NT2/D1 (cell line): ENCODE measurements around the gene CARMIL1.

Experiments
- DNase-seq: peaks from one replicate; pipeline ENCODE4 v3.0.0-alpha.2; 2011; ENCODE audit warnings: low read depth, low spot score
- H3K27me3 ChIP-seq: 2 replicates; pipeline ENCODE4 v1.6.0; 2011; ENCODE audit warnings: mild to moderate bottlenecking; ENCODE audit not compliant: insufficient read length, insufficient read depth
- H3K36me3 ChIP-seq: 2 replicates; pipeline ENCODE4 v1.6.1; 2011; ENCODE audit warnings: mild to moderate bottlenecking, low read length, mixed read lengths; ENCODE audit not compliant: insufficient read depth, insufficient read length
- H3K4me1 ChIP-seq: 2 replicates; pipeline ENCODE4 v1.5.1; 2011; ENCODE audit not compliant: insufficient read depth, insufficient read length
- H3K4me3 ChIP-seq: 2 replicates; pipeline ENCODE4 v1.5.1; 2011; ENCODE audit warnings: low read depth; ENCODE audit not compliant: insufficient read length
- H3K9ac ChIP-seq: 2 replicates; pipeline ENCODE4 v1.6.0; 2011; ENCODE audit warnings: low read depth; ENCODE audit not compliant: insufficient read length
- H3K9me3 ChIP-seq: 2 replicates; pipeline ENCODE4 v1.5.1; 2011; ENCODE audit warnings: mild to moderate bottlenecking, low read length; ENCODE audit not compliant: insufficient read depth
- SUZ12 ChIP-seq: IDR thresholded peaks from 2 replicates; pipeline ENCODE4 v1.6.1; 2011; ENCODE audit not compliant: insufficient read length, insufficient read depth; ENCODE audit errors: extremely low read depth
- YY1 ChIP-seq: IDR thresholded peaks from 2 replicates; pipeline ENCODE4 v1.6.1; 2011; ENCODE audit not compliant: insufficient read length, insufficient read depth
- ZNF274 ChIP-seq: IDR thresholded peaks from 2 replicates; pipeline ENCODE4 v1.6.1; 2011; ENCODE audit warnings: mild to moderate bottlenecking, low read depth, low read length

Gene CARMIL1

GRCh38 chr6:25641377-25641776, 362.2 kb downstream of the CARMIL1 start:
- Histone ChIP-seq H3K9ac (no peak overlapping the region), H3K36me3 (no peaks in the 10 kb centered on the region), H3K9me3 (no peaks in the 10 kb centered on the region), H3K4me1 (no peaks in the 10 kb centered on the region), H3K4me3 (no peak overlapping the region), H3K27me3 (no peaks in the 10 kb centered on the region)
- no peak for DNase-seq
- no peak for TF ChIP-seq SUZ12
- TF ChIP-seq ZNF274, result no peak
- TF ChIP-seq YY1, result no peak

- DNase-seq, result no peak
- no peaks in the 10 kb centered on the region for H3K9me3 ChIP-seq
Measured at GRCh38 chr6:25641940-25642666, 362.9 kb downstream of the CARMIL1 start.

GRCh38 chr6:25642667-25643328, 363.6 kb downstream of the CARMIL1 start:
- H3K4me1 ChIP-seq, result no peaks in the 10 kb centered on the region
- no peaks in the 10 kb centered on the region for H3K27me3 ChIP-seq
- DNase-seq, result no peak
- H3K9me3 ChIP-seq, result no peaks in the 10 kb centered on the region
- H3K36me3 ChIP-seq, result no peaks in the 10 kb centered on the region
- no peak overlapping the region for H3K9ac ChIP-seq
- H3K4me3 ChIP-seq, result no peak overlapping the region
- TF ChIP-seq SUZ12, result no peak
- TF ChIP-seq ZNF274, result no peak
- no peak for TF ChIP-seq YY1

More at GRCh38 chr6:25641940-25642666, 362.9 kb downstream of the CARMIL1 start:
- Histone ChIP-seq H3K27me3 (no peaks in the 10 kb centered on the region), H3K9ac (no peak overlapping the region), H3K4me1 (no peaks in the 10 kb centered on the region), H3K36me3 (no peaks in the 10 kb centered on the region), H3K4me3 (no peak overlapping the region)
- no peak for TF ChIP-seq ZNF274
- no peak for TF ChIP-seq YY1
- no peak for TF ChIP-seq SUZ12

GRCh38 chr6:25645916-25646315, 366.7 kb downstream of the CARMIL1 start:
- Histone ChIP-seq H3K36me3 (no peaks in the 10 kb centered on the region), H3K9me3 (no peaks in the 10 kb centered on the region), H3K4me3 (no peak overlapping the region), H3K9ac (no peak overlapping the region), H3K27me3 (peaks cover 7% of the 10 kb centered on the region), H3K4me1 (no peaks in the 10 kb centered on the region)
- no peak for TF ChIP-seq YY1
- no peak for TF ChIP-seq SUZ12
- TF ChIP-seq ZNF274, result no peak
- no peak for DNase-seq

GRCh38 chr6:25649611-25650010, 370.4 kb downstream of the CARMIL1 start:
- H3K27me3 ChIP-seq, result peaks cover 41% of the 10 kb centered on the region
- no peaks in the 10 kb centered on the region for H3K36me3 ChIP-seq
- no peaks in the 10 kb centered on the region for H3K4me1 ChIP-seq
- TF ChIP-seq SUZ12 (no peak), YY1 (no peak)
- H3K9ac ChIP-seq, result no peak overlapping the region
- no peak for DNase-seq
- H3K4me3 ChIP-seq, result no peak overlapping the region
- H3K9me3 ChIP-seq, result no peaks in the 10 kb centered on the region

DNA sequence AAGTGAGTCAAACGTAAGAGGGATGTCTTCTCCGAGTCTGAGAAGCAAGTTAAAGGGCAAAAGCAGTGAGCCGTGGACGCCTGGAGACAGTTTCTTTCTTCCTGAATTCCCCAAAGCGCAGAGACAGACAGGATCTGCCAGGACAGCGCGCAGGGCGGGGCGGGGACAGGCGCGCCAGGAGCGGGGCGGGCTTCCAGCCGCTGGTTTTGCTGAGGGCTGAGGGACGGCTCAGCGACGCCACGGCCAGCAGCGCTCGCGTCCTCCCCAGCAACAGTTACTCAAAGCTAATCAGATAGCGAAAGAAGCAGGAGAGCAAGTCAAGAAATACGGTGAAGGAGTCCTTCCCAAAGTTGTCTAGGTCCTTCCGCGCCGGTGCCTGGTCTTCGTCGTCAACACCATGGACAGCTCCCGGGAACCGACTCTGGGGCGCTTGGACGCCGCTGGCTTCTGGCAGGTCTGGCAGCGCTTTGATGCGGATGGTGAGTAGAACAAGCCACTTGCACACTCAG, 372.9 kb downstream of the CARMIL1 start, which contains the start of gene SCGN:
SCGN (plus strand) TSS at position 209 of the 509 bp plus-strand sequence; CDS start at position 398, 189 bp downstream.
- peaks cover 43% of the 10 kb centered on the region for H3K27me3 ChIP-seq
- H3K36me3 ChIP-seq, result no peaks in the 10 kb centered on the region
- peak; percentile 40 for DNase-seq
- TF ChIP-seq YY1 (no peak), SUZ12 (no peak), ZNF274 (no peak)
- no peaks in the 10 kb centered on the region for H3K9me3 ChIP-seq
- H3K4me1 ChIP-seq, result no peaks in the 10 kb centered on the region
- H3K9ac ChIP-seq, result no peak within 1 kb of the TSS
- peak within 1 kb of the TSS; percentile 13 for H3K4me3 ChIP-seq

- Histone ChIP-seq H3K4me1 (no peaks in the 10 kb centered on the region), H3K36me3 (no peaks in the 10 kb centered on the region), H3K9ac (no peak overlapping the region), H3K4me3 (no peak overlapping the region), H3K27me3 (peaks cover 38% of the 10 kb centered on the region), H3K9me3 (no peaks in the 10 kb centered on the region)
- no peak for DNase-seq
- TF ChIP-seq ZNF274 (no peak), YY1 (no peak), SUZ12 (no peak)
Measured at GRCh38 chr6:25655723-25656122, 376.5 kb downstream of the CARMIL1 start.
